HG02852 (cell line): ENCODE measurements around the gene TRIM31.

Source experiments
- ATAC-seq: cut with Tn5 transposase; IDR thresholded peaks from one replicate; pipeline ENCODE4 v1.9.1; 2021; ENCODE audit warnings: mild to moderate bottlenecking, moderate library complexity; ENCODE audit not compliant: unreplicated experiment

Gene TRIM31

DNA sequence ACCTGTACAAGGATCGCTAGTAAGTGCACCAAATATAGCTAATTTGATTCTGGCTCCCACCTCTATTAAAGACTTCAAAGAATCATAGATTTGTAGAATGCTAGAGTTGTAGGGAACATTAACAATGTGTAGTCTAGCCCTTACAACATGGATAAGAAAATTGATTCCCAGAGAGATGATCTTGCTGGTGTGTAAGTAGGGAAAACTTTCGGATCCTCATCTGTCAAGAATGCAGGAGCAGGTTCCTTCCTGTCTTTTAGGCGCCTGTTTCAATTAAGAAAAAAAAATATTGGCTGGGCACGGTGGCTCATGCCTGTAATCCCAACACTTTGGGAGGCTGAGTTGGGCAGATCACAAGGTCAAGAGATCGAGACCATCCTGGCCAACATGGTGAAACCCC lies 25.0 kb downstream of the TRIM31 start:
- ATAC-seq: no peak

DNA sequence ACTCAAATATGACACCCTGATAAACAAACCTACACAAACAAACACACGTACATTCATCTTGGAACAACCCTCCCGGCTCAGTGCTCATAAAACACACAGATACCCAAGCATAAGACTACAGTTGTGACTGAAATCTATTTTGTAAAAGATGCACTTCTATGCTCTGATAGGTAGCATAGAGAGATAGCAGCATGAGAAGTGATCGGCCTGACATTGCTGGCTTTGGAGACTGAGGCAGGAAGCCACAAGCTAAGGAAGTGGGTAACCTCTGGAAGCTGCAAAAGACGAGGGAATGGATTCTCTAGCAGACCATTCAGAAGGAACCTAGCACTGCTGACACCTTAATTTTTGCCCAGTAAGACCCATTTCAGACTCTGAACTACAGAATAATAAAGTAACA lies 35.7 kb downstream of the TRIM31 start:
- ATAC-seq: no peak

- ATAC-seq: no peak
Measured at GRCh38 chr6:30075790-30076732, 36.8 kb downstream of the TRIM31 start.

DNA sequence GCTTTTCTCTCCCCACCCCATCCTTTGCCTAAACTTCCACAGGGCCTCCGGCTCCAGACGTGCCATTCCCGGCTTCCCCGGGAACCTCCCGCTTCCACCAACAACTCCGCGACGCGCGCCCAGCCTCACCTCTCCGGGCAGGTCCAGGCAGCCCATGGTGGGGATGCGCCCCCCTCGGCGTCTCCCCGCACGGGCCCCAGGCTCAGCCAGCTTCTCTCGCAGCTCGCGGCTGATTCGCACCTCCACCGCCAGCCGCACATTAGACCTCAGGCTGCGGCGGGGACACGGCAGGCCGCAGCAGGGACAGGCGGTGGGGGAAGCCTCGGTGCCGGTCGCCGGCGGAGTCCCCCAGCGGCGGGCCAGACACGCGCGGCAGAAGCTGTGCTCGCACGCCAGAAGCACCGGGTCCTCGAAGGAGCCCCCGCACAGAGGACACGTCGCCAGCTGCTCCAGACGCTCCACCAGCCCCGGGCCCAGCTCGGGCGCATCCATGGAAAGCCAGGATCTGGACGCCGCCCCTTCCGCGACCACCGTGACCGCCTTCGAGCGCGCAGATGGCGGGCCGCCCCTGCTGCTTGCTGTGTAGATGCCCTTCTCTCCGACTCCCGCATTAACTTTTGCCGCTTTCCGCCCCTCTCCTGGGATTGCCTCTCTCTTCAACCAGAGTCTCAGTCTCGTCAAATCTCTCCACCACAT lies 37.6 kb downstream of the TRIM31 start, which contains the start of gene RNF39:
Gene RNF39 (minus strand): TSS at position 676 of the 696 bp plus-strand sequence. CDS start 184 bp downstream, at position 492.
- no peak for ATAC-seq

DNA sequence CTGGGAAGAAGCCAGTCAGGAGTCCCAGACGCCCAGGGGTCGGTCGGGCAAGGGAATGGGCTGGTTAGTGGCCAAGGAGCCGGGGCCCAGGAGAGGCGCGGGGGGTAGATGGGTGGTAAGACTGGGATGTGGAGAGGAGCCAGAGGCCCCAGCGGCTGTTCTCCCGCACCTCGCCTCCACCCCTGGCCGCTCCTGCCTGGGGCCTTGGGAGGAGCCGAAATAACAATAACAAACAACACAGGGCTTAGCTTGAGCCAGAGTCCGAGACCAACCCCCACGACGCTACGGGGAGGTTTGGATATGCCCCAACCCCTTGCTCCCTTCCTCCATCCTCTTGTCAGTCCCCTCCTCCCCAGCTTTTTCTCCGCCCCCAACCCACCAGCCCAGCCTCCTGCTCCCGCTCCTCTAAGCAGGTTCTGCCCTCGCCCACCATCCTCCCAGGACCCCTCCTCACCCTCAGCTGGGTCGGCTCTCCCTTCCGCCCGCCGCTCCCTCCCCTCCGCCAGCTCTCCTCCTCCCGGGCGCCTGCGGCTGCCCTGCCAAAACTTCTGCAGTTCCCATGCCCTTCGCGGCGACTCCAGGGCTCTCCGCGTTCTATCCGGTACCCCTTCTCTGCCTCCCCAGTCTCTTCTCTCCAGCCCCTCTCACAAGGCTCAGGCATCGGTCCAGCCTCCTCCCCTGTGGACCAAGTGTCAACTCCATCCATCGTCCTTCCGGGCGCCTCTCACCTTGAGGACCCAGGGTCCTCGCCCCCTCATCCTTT lies 38.4 kb downstream of the TRIM31 start:
- no peak for ATAC-seq

GRCh38 chr6:30073489-30074235 lies 39.2 kb downstream of the TRIM31 start:
- ATAC-seq: no peak

DNA sequence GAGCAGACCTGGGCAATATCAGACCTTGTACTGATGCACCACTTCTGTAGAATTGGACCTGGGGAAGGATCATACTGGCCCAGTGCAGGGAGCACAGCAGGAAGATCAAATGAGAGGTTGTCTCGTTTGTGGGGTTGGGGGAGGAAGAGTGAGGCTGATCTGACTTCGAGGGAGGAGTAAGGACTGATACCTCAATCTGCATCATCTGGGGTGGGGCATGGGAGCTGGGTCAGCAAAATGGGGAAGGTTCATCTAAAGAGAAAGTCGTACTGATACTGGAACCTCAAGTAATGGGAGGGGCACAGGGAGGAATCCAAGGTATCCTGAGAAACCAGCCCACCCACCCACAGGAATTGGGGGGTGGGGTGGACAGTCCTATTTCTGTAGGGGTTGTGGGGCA lies 41.0 kb downstream of the TRIM31 start:
- no peak for ATAC-seq

GRCh38 chr6:30071081-30071818 lies 41.6 kb downstream of the TRIM31 start:
- ATAC-seq: no peak

DNA sequence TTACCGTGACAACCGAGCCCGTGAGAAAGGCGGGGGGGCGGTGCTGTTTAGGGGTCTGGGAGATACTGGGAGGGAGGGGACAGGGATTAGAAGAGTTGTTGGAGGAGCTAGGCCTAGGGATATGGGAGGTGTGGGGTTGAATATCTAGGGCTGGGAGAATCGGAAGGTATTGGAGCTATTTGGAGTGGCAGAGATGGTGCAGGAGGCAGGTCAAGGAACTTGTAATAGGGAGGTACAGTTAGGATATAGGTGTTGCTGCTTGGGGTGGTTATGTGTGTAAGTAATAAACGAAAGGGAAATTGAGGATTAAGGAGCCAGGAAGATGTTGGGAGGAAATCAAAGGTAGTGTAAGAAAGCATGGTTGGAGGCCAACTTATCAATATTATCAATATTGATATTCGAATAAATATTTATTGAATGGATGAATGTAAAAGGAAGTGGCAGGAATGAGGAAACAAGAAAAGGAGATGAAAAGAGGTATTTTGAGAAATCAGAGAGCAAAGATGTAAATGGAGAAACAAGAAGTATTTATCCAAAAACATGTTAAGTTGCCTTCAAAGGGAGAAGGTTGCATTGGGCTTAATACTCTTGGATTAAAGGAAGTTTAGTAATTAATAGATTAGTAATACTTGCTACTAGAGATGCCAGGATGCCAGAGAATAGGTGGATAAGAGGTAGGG lies 45.3 kb downstream of the TRIM31 start:
- no peak for ATAC-seq

DNA sequence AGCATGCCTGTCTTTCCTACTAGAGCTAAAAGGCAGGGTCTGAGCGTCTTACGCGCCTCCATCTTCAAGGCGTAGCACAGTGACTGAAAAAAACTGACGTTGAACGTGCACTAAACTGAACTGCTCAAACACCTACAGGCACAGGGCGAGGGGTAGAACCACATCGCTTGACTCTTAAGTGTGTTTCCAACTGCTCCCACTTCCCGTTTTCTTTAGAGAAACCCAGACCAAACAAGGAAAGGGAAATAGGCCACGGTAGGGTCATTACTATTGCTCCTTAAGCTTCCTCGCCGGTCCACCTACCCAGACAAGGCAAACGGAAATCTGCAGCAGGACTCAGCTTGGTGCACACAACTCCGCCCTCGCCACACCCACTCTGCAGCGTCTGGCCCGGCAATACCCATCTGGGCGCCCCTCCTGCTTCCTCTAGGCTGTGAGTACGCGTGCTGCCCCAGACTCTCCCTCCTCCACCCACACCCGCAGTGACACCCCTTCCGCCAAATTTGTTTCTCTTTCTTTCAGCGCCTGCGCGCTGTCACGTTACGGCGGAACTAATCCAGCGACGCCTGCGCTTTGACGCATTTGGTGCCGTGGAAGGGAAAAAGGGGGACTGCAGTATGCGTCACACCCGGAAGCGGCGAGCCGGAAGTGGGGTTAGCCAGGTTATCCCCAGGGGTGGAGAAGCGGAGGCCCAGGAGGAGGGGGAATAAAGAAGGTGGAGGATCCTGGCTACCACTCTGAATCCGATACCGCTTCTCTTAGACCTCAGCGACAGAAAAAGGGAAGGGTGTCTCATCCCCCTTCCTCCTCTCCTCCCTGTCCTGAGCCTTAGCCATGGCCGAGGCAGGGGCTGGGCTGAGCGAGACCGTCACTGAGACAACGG lies 46.1 kb downstream of the TRIM31 start, which contains the start of gene PPP1R11:
Gene PPP1R11 (plus strand): TSS at position 622 of the 883 bp plus-strand sequence. CDS start 213 bp downstream, at position 835.
- peak; percentile 94 for ATAC-seq

GRCh38 chr6:30066082-30066481 lies 46.8 kb downstream of the TRIM31 start:
- ATAC-seq: no peak

GRCh38 chr6:30063315-30063714 lies 49.6 kb downstream of the TRIM31 start:
- no peak for ATAC-seq

DNA sequence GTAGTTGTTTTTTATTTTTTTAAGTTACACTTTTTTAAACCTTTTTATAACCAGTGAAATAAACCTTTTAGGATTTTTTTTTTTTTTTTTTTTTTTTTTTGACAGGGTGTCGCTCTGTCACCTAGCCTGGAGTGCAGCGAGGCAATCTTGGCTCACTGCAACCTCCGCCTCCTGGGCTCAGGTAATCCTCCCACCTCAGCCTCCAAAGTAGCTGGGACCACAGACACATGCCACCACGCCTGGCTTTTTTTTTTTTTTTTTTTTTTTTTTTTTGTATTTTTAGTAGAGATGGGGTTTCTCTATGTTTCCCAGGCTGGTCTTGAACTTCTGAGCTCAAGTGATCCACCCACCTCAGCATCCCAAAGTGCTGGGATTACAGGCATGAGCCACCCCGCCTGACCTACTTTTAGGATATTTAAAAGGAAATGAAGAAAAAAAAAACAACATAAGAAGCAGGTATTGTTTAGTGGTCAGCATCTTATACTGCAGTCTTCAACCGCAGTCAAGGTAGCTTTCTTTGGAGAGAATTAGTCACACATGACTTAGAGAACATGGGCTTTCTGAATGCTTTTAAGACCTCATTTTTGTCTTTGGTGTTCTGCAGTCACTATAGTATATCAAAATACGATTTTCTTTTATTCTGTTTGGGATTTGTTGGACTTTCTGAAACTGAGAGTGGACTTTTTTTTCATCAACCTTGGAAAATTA lies 50.3 kb downstream of the TRIM31 start:
- ATAC-seq: no peak

GRCh38 chr6:30061858-30062458 lies 50.9 kb downstream of the TRIM31 start:
- ATAC-seq: no peak

- peak; percentile 85 for ATAC-seq
Measured at GRCh38 chr6:30061092-30061857, 51.6 kb downstream of the TRIM31 start, which contains the start of gene POLR1H. POLR1H (plus strand) TSS chr6:30061265; CDS start chr6:30061525, 260 bp downstream.

GRCh38 chr6:30060606-30061091 lies 52.2 kb downstream of the TRIM31 start:
- peak; percentile 23 for ATAC-seq
